Measurements from ENCODE around the gene NUDT14.

NUDT14 gene

GRCh38 chr14:105151838-105152793 lies 29.0 kb downstream of the NUDT14 start:
- no peak overlapping the region for H3K4me3 ChIP-seq (ENCODE audit: low read depth, low read length)
- DNase-seq (ENCODE audit: low read depth), result no peak
- no peak for TF ChIP-seq CTCF (conservative IDR thresholded peaks at IDR 0.05; ENCODE audit: low read depth, low read length)

- DNase-seq (ENCODE audit: low read depth), result no peak
- no peak overlapping the region for H3K4me3 ChIP-seq (ENCODE audit: low read depth, low read length)
- TF ChIP-seq CTCF (conservative IDR thresholded peaks at IDR 0.05; ENCODE audit: low read depth, low read length), result no peak
These were observed 29.9 kb downstream of the NUDT14 start for GRCh38 chr14:105151084-105151837.

- H3K4me3 ChIP-seq (ENCODE audit: low read depth, low read length), result no peak overlapping the region
- TF ChIP-seq CTCF (conservative IDR thresholded peaks at IDR 0.05; ENCODE audit: low read depth, low read length), result no peak
- DNase-seq (ENCODE audit: low read depth), result no peak
These were observed 30.6 kb downstream of the NUDT14 start for GRCh38 chr14:105150368-105151083.

GRCh38 chr14:105150026-105150367 lies 31.1 kb downstream of the NUDT14 start:
- no peak for TF ChIP-seq CTCF (conservative IDR thresholded peaks at IDR 0.05; ENCODE audit: low read depth, low read length)
- no peak overlapping the region for H3K4me3 ChIP-seq (ENCODE audit: low read depth, low read length)
- no peak for DNase-seq (ENCODE audit: low read depth)

GRCh38 chr14:105149146-105149781 lies 31.8 kb downstream of the NUDT14 start:
- no peak for DNase-seq (ENCODE audit: low read depth)
- TF ChIP-seq CTCF (conservative IDR thresholded peaks at IDR 0.05; ENCODE audit: low read depth, low read length), result no peak

GRCh38 chr14:105148604-105149145 lies 32.4 kb downstream of the NUDT14 start:
- H3K4me3 ChIP-seq (ENCODE audit: low read depth, low read length), result no peak overlapping the region
- no peak for DNase-seq (ENCODE audit: low read depth)
- no peak for TF ChIP-seq CTCF (conservative IDR thresholded peaks at IDR 0.05; ENCODE audit: low read depth, low read length)

More at GRCh38 chr14:105149146-105149781, 31.8 kb downstream of the NUDT14 start:
- no peak overlapping the region for H3K4me3 ChIP-seq (ENCODE audit: low read depth, low read length)
